GM15510 (cell line): ENCODE measurements around the gene GATA2.

Source experiments
- POLR2A ChIP-seq: IDR thresholded peaks from 3 replicates; pipeline ENCODE4 v1.6.1; 2011; ENCODE audit warnings: borderline replicate concordance; ENCODE audit not compliant: insufficient read length; ENCODE audit errors: extremely low read depth

GATA2 gene

GRCh38 chr3:128505771-128506170 is 12.8 kb upstream of the GATA2 start:
- TF ChIP-seq POLR2A = no peak

- no peak for TF ChIP-seq POLR2A
Observed at GRCh38 chr3:128504963-128505730, 12.1 kb upstream of the GATA2 start.

- TF ChIP-seq POLR2A = no peak
Observed at GRCh38 chr3:128504533-128504915, 11.5 kb upstream of the GATA2 start.

- no peak for TF ChIP-seq POLR2A
Observed at GRCh38 chr3:128503751-128504532, 10.9 kb upstream of the GATA2 start.

GRCh38 chr3:128503164-128503651 is 10.2 kb upstream of the GATA2 start:
- TF ChIP-seq POLR2A = no peak

- no peak for TF ChIP-seq POLR2A
Observed at GRCh38 chr3:128502712-128503111, 9.7 kb upstream of the GATA2 start.

- no peak for TF ChIP-seq POLR2A
Observed at GRCh38 chr3:128501431-128501830, 8.4 kb upstream of the GATA2 start.

GRCh38 chr3:128500556-128500955 is 7.6 kb upstream of the GATA2 start:
- TF ChIP-seq POLR2A = no peak

- TF ChIP-seq POLR2A = no peak
Observed at GRCh38 chr3:128499724-128500275, 6.8 kb upstream of the GATA2 start.

- TF ChIP-seq POLR2A = no peak
Observed at GRCh38 chr3:128498901-128499530, 6.0 kb upstream of the GATA2 start.

- TF ChIP-seq POLR2A = no peak
Observed at GRCh38 chr3:128498127-128498626, 5.2 kb upstream of the GATA2 start.

- no peak for TF ChIP-seq POLR2A
Observed at GRCh38 chr3:128497305-128498126, 4.5 kb upstream of the GATA2 start.

GRCh38 chr3:128496602-128497304 is 3.8 kb upstream of the GATA2 start:
- no peak for TF ChIP-seq POLR2A
